ENCODE results near the gene DUOX2.
"Not testable (repeated sequence)": the region's sequence is repeated elsewhere in the genome, so short reads cannot be mapped to it uniquely, and the experiment has no call there.

DUOX2 gene

GRCh38 chr15:45138814-45139765, 25.1 kb upstream of the DUOX2 start:
- no peak for DNase-seq (ENCODE audit: low read depth in 1 of 2, low spot score in 1 of 2)

DNA sequence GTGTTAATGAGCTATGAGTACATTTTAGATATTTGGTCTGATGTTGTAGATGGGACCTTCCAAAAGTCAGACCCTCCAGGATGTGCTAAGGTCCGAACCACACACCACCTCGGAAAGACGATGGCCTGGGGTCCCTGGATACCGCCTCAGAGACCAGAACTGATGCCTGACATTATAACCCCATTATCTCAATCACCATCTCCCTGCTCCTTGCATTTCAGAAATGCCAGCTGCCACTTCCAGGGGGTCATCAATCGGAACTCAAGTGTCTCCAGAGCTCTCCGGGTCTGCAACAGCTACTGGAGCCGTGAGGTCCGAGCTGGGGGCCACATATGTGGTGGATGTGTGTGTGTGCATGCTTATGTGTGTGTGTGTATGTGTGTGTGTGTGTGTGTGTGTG, 23.7 kb upstream of the DUOX2 start:
- DNase-seq (ENCODE audit: low read depth in 1 of 2, low spot score in 1 of 2), result no peak

DNA sequence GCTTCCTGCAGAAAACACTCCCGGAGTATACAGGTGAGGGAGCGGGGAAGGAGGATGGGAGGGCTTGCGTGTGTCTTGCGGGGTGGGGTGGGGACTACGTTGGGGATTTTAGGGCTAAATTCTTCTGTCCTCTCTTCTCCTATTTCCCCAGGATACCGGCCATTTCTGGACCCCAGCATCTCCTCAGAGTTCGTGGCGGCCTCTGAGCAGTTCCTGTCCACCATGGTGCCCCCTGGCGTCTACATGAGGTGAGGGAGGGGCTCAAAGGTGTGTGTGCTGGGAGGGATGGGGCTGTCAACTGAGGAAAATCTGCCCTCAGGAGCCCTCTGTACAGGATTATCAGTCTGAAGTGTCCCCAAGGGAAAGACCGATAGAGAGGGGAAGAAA, 22.4 kb upstream of the DUOX2 start:
- no peak for DNase-seq (ENCODE audit: low read depth in 1 of 2, low spot score in 1 of 2)

DNA sequence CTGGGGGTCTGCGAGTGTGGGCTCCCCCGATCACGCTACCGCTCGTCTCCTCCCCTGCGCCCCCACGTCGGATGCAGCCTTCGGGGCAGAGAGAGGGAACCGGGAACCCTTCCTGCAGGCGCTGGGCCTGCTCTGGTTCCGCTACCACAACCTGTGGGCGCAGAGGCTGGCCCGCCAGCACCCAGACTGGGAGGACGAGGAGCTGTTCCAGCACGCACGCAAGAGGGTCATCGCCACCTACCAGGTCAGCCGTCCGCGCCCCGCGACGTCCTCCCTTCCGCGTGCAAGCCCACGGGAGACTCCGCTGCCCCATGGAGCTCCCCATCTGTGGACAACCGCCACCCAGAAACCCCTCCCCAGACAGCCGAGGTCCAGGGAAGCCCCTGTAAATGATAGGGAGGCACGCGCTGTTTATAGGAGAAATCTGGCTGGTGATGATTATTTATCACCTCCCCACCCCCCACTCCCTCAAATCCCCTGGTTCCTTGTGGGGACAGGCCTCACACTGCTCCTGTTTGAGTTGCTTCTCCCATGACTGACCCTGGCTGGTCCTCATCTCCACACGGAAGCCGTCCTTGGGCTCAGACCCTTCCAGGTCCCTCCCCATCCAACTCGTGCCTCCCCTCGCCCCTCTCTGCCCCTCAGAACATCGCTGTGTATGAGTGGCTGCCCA, 21.9 kb upstream of the DUOX2 start:
- not testable (repeated sequence) for DNase-seq (ENCODE audit: low read depth in 1 of 2, low spot score in 1 of 2)

- DNase-seq (ENCODE audit: low read depth in 1 of 2, low spot score in 1 of 2), result no peak
These were observed 21.0 kb upstream of the DUOX2 start for GRCh38 chr15:45134682-45135604.

DNA sequence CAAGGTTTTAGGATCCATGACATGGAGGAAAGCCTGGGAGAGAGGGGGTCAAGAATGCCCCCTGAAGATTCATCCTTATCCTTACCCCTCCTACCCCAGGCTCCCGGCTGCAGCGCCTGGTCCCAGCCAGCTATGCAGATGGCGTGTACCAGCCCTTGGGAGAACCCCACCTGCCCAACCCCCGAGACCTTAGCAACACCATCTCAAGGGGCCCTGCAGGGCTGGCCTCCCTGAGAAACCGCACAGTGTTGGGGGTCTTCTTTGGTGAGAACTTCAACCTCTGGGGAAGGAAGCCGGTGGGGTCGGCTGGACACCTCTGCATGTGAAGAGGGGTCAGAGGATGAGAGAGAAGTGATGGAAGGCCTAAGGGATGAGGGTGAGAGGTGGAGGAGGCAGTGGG, 20.1 kb upstream of the DUOX2 start:
- DNase-seq (ENCODE audit: low read depth in 1 of 2, low spot score in 1 of 2), result no peak

- DNase-seq (ENCODE audit: low read depth in 1 of 2, low spot score in 1 of 2), result no peak
These were observed 19.6 kb upstream of the DUOX2 start for GRCh38 chr15:45133561-45133920.

GRCh38 chr15:45132844-45133560, 19.0 kb upstream of the DUOX2 start:
- DNase-seq (ENCODE audit: low read depth in 1 of 2, low spot score in 1 of 2), result no peak

DNA sequence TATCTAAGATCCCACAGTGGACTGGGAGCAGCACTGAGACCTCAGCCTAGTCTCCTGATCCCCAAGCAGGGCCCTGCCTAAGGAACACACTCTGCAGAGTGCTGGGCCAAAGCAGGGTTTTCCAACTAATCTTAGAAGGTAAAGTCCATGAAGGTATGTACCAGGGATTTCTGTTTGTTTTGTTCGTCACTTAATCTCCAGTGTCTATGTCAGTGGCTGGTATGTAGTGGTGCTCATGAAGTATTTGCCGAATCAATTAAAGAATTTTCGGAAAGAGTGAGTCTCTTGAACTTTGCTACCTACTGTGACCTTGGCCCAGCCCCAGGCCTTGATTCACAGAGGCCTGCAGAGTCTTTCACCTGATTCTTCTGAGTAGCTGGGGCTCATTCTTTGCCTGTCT, 17.5 kb upstream of the DUOX2 start:
- no peak for DNase-seq (ENCODE audit: low read depth in 1 of 2, low spot score in 1 of 2)

DNA sequence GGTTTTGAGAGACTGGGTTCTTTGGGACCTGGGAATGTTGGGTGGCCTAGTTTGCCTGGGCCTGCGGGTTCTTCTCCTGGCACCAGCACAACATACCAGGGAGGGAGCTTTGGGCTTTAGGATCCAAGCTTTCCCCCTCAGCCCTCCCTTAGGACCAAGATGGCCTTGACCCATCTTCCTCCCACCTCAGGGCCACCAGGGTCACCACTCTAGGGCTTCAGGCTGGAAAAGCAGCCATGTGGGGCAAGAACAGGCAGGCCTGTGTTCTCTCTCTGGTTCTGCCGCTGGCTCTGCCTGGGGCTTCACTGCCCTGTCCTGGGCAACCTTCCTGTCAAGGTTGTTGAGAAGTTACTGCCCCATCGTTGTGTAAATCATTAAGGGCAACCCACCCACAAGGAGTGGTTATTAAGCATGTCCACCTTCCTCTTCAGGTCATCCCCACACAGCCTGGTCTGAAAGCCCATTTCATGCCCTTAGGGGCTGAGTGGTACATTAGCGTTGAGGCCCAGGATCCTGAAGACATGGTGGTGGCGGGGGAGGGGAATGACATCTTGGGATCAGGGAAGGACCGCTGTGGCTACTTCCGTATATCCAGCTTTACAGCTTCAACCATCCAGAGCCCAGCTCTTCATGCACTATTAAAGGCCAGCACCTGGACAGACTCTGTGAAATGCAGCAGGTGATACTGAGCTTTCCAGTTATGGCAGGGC, 16.5 kb upstream of the DUOX2 start:
- no peak for DNase-seq (ENCODE audit: low read depth in 1 of 2, low spot score in 1 of 2)

DNA sequence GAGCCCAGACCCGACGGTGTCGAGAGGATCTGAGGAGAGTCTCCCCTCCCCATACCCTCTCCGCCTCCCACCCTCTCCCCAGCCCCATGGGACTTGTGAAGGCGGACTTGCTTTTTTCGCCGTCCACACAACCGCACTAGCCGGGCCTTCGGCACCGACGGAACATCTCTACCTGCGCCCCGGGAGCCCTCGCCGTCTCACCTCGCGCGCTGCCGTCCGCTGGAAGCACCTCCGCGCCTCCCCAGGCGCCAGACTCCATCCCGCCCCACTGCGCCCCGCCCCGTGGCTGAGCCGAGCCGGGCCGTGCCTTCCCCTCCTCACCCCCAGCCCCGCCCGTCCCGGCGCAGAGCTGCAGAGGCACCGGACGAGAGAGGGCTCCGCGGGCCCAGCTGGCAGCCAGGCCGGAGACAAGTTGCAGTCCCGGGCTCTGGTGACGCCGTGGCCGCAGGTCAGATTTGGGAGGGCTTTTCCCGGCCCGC, 15.7 kb upstream of the DUOX2 start, which contains the start of the genes DUOX1 and DUOXA1:
Gene DUOX1, plus strand, starts transcription at position 344 of the 479 bp plus-strand sequence. CDS start 1,973 bp downstream, outside the sequence.
Gene DUOXA1, minus strand, starts transcription at position 229 of the 479 bp plus-strand sequence. CDS start 6,865 bp downstream, outside the sequence.
- peak in 1 of 2 donors; percentile 17 for DNase-seq (ENCODE audit: low read depth in 1 of 2, low spot score in 1 of 2)

- no peak for DNase-seq (ENCODE audit: low read depth in 1 of 2, low spot score in 1 of 2)
These were observed 15.1 kb upstream of the DUOX2 start for GRCh38 chr15:45128971-45129639.

DNA sequence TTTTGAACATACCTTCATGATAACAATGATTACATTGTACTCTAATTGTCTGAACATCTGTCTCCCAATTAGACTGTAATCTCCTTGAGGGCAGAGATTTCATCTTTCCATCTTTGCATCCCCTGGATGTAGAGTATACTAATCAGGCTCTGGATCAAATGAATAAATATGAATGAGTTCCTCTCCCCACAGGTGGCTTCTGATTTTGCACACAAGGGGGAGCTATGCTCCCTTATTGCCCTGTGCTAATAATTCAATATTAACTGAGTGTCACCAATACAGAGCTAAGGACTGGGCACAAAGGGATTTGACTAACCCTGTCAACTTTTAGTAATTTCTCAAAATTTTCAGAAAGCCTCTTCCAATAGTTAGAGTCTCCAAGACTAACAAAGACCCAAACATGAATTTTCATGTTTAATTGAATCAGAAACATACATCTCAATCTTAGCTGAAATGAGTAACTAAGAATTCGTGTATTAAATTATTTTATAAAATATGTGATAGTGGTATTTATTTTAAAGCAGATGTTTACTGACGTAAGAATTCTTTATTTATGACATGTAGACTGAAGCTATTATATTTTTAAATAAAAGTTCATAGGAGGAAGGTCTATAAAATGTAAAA, 12.7 kb upstream of the DUOX2 start:
- DNase-seq (ENCODE audit: low read depth in 1 of 2, low spot score in 1 of 2), result no peak

GRCh38 chr15:45123397-45123796, 9.4 kb upstream of the DUOX2 start:
- no peak for DNase-seq (ENCODE audit: low read depth in 1 of 2, low spot score in 1 of 2)

GRCh38 chr15:45122719-45123118, 8.7 kb upstream of the DUOX2 start:
- no peak for DNase-seq (ENCODE audit: low read depth in 1 of 2, low spot score in 1 of 2)

DNA sequence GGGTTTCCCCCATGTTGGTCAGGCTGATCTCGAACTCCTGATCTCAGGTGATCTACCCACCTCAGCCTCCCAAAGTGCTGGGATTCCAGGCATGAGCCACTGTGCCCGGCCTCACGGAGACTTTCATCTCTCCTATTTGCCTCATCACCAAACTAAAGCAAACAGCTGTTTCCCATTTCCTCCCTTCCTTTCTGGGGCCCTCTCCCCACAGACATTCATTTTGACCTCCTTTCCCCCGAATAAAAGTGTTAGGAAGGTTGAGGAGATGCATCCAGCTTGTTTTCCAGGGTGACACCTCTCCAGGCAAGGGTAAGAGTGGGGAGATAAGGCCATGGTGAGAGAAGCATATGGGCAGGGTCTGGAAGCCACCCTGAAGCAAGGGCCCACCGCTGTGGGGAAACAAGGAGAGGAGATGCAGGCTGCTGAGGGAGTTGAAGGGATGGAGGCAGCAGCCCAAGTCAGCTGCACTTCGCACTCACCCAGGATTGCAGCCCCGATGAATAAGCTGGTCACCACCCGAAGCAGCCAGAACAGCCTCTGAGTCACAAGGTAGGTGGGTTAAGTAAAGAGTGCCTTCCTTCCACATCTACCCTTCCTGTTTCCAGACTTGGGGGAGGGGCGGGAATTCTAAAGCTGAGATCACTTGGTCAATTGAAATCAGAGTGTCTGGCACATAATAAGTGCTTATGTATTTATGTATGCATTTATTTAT, 7.9 kb upstream of the DUOX2 start:
- DNase-seq (ENCODE audit: low read depth in 1 of 2, low spot score in 1 of 2), result no peak

- no peak for DNase-seq (ENCODE audit: low read depth in 1 of 2, low spot score in 1 of 2)
These were observed 7.0 kb upstream of the DUOX2 start for GRCh38 chr15:45121020-45121419.
